Subcutaneous abdominal adipose tissue (tissue), 5 donors: Measurements from ENCODE around the gene PTMS.
A peak's percentile ranks its signal among the peaks of the same experiment; 100 is the strongest.

Experiments used
- H3K27ac ChIP-seq: one replicate; pipeline ENCODE4 v1.7.0; 2013; ENCODE audit warnings: low read depth, mild to moderate bottlenecking, inconsistent platforms, low read length, moderate library complexity
- H3K27me3 ChIP-seq, 5 donors: one replicate each; pipeline ENCODE4 v1.7.0; 2013; ENCODE audit warnings: low read length in 5 of 5, inconsistent platforms in 1 of 5; ENCODE audit not compliant: control insufficient read depth in 5 of 5, insufficient read depth in 4 of 5
- H3K36me3 ChIP-seq, 5 donors: one replicate each; pipeline ENCODE4 v1.7.0; 2013; ENCODE audit warnings: low read length in 5 of 5; ENCODE audit not compliant: control insufficient read depth in 5 of 5, insufficient read depth in 5 of 5
- H3K4me1 ChIP-seq, 5 donors: one replicate each; pipeline ENCODE4 v1.7.0; 2013; ENCODE audit warnings: low read length in 5 of 5, mild to moderate bottlenecking in 3 of 5, moderate library complexity in 1 of 5; ENCODE audit not compliant: control insufficient read depth in 5 of 5, insufficient read depth in 5 of 5
- H3K4me3 ChIP-seq, 5 donors: one replicate each; pipeline ENCODE4 v1.7.0; 2013; ENCODE audit warnings: low read length in 5 of 5, low read depth in 1 of 5
- H3K9ac ChIP-seq, 5 donors: one replicate each; pipeline ENCODE4 v1.7.0; 2013; ENCODE audit warnings: low read length in 5 of 5, mild to moderate bottlenecking in 4 of 5, moderate library complexity in 3 of 5
- H3K9me3 ChIP-seq, 5 donors: one replicate each; pipeline ENCODE4 v1.7.0; 2013; ENCODE audit warnings: low read length in 5 of 5; ENCODE audit not compliant: control insufficient read depth in 5 of 5
- donor health status: healthy.
- donor health status: healthy.
- donor health status: healthy.
- donor health status: healthy.
- donor health status: healthy.

Gene PTMS

GRCh38 chr12:6775185-6776174, 9.3 kb downstream of the PTMS start:
- H3K4me1 ChIP-seq, result peaks cover 4 to 39% (median 25%) of the 10 kb centered on the region in 5 donors
- H3K4me3 ChIP-seq, result no peak overlapping the region

GRCh38 chr12:6777386-6777785, 11.2 kb downstream of the PTMS start:
- Histone ChIP-seq H3K4me3 (no peak overlapping the region), H3K36me3 (peaks cover 0 to 5% (median 0%) of the 10 kb centered on the region in 5 donors), H3K27ac (no peak overlapping the region), H3K27me3 (peaks cover 0 to 4% (median 0%) of the 10 kb centered on the region in 5 donors), H3K9me3 (no peaks in the 10 kb centered on the region), H3K9ac (no peak overlapping the region), H3K4me1 (peaks cover 4 to 23% (median 12%) of the 10 kb centered on the region in 5 donors)

More at GRCh38 chr12:6775185-6776174, 9.3 kb downstream of the PTMS start:
- Histone ChIP-seq H3K27me3 (peaks cover 0 to 4% (median 0%) of the 10 kb centered on the region in 5 donors), H3K9ac (no peak overlapping the region), H3K27ac (no peak overlapping the region), H3K36me3 (peaks cover 0 to 14% (median 7%) of the 10 kb centered on the region in 5 donors), H3K9me3 (no peaks in the 10 kb centered on the region)

GRCh38 chr12:6778217-6778573, 12.0 kb downstream of the PTMS start:
- H3K9me3 ChIP-seq, result no peaks in the 10 kb centered on the region
- H3K27ac ChIP-seq, result peak overlapping the region; percentile 57
- H3K27me3 ChIP-seq, result peaks cover 0 to under 1% (median 0%) of the 10 kb centered on the region in 5 donors
- peak overlapping the region; percentile 56 to 65 (median 63) for H3K4me3 ChIP-seq
- H3K9ac ChIP-seq, result peak overlapping the region in 3 of 5 donors; percentile 11 to 21 (median 14)
- peaks cover 4 to 18% (median 12%) of the 10 kb centered on the region in 5 donors for H3K4me1 ChIP-seq
- H3K36me3 ChIP-seq, result peaks cover 0 to 5% (median 0%) of the 10 kb centered on the region in 5 donors

- Histone ChIP-seq H3K9me3 (no peaks in the 10 kb centered on the region), H3K36me3 (peaks cover 0 to 5% (median 0%) of the 10 kb centered on the region in 5 donors), H3K27ac (peak overlapping the region; percentile 57), H3K4me1 (peaks cover 4 to 17% (median 12%) of the 10 kb centered on the region in 5 donors), H3K27me3 (no peaks in the 10 kb centered on the region), H3K4me3 (peak overlapping the region; percentile 56 to 65 (median 63)), H3K9ac (peak overlapping the region in 4 of 5 donors; percentile 11 to 41 (median 18))
Measured at GRCh38 chr12:6778574-6779550, 12.7 kb downstream of the PTMS start.

GRCh38 chr12:6779708-6780432, 13.7 kb downstream of the PTMS start:
- Histone ChIP-seq H3K36me3 (peaks cover 0 to 5% (median 0%) of the 10 kb centered on the region in 5 donors), H3K27me3 (no peaks in the 10 kb centered on the region), H3K9me3 (no peaks in the 10 kb centered on the region), H3K4me3 (no peak overlapping the region), H3K9ac (no peak overlapping the region), H3K27ac (no peak overlapping the region), H3K4me1 (peaks cover 4 to 17% (median 12%) of the 10 kb centered on the region in 5 donors)

GRCh38 chr12:6780573-6780972, 14.4 kb downstream of the PTMS start:
- peaks cover 0 to 1% (median 0%) of the 10 kb centered on the region in 5 donors for H3K36me3 ChIP-seq
- no peaks in the 10 kb centered on the region for H3K27me3 ChIP-seq
- H3K27ac ChIP-seq, result no peak overlapping the region
- no peak overlapping the region for H3K9ac ChIP-seq
- H3K9me3 ChIP-seq, result no peaks in the 10 kb centered on the region
- no peak overlapping the region for H3K4me3 ChIP-seq
- peaks cover 4 to 21% (median 12%) of the 10 kb centered on the region in 5 donors for H3K4me1 ChIP-seq

GRCh38 chr12:6782119-6782518, 16.0 kb downstream of the PTMS start:
- H3K4me1 ChIP-seq, result peaks cover 4 to 31% (median 17%) of the 10 kb centered on the region in 5 donors
- H3K4me3 ChIP-seq, result no peak overlapping the region
- H3K27ac ChIP-seq, result no peak overlapping the region
- H3K9ac ChIP-seq, result no peak overlapping the region
- H3K27me3 ChIP-seq, result no peaks in the 10 kb centered on the region
- H3K9me3 ChIP-seq, result no peaks in the 10 kb centered on the region
- H3K36me3 ChIP-seq, result no peaks in the 10 kb centered on the region

- no peak overlapping the region for H3K27ac ChIP-seq
- no peaks in the 10 kb centered on the region for H3K27me3 ChIP-seq
- H3K9me3 ChIP-seq, result no peaks in the 10 kb centered on the region
- H3K9ac ChIP-seq, result no peak overlapping the region
- no peaks in the 10 kb centered on the region for H3K36me3 ChIP-seq
- H3K4me3 ChIP-seq, result no peak overlapping the region
- H3K4me1 ChIP-seq, result peaks cover 4 to 32% (median 13%) of the 10 kb centered on the region in 5 donors
Measured at GRCh38 chr12:6782850-6783566, 16.8 kb downstream of the PTMS start.

GRCh38 chr12:6783828-6784227, 17.7 kb downstream of the PTMS start:
- H3K9me3 ChIP-seq, result no peaks in the 10 kb centered on the region
- peaks cover 0 to 29% (median 9%) of the 10 kb centered on the region in 5 donors for H3K4me1 ChIP-seq
- H3K27ac ChIP-seq, result no peak overlapping the region
- no peak overlapping the region for H3K4me3 ChIP-seq
- no peak overlapping the region for H3K9ac ChIP-seq
- no peaks in the 10 kb centered on the region for H3K27me3 ChIP-seq
- no peaks in the 10 kb centered on the region for H3K36me3 ChIP-seq
